Activated T-cell treated with anti-CD3 and anti-CD28 coated beads, Interleukin-2, amount 50 U/mL, for 4 hours (primary cell): ENCODE measurements around the gene KIAA0319L. TPM values are rescaled to one million over a fixed set of nuclear protein-coding genes. Genes with fewer than 3 reads are reported as not detected.
A peak's percentile ranks its signal among the peaks of the same experiment; 100 is the strongest.

ENCODE experiments used
- ATAC-seq, 2 donors: fragments of 200-7000 bp; cut with Tn5 transposase; one replicate each; pipeline ENCODE4 v1.10.0; 2021
- DNase-seq: peaks from one replicate; pipeline ENCODE4 v3.0.0-alpha.2; 2020
- H3K27me3 Mint-ChIP-seq: one replicate; pipeline ENCODE4 v1.8.0; 2021; ENCODE audit warnings: low read depth, mixed read lengths
- H3K36me3 Mint-ChIP-seq: one replicate; pipeline ENCODE4 v1.8.0; 2022; ENCODE audit warnings: mixed read lengths; ENCODE audit not compliant: insufficient read depth
- H3K4me1 Mint-ChIP-seq: one replicate; pipeline ENCODE4 v1.8.0; 2021; ENCODE audit warnings: low read depth, mixed read lengths
- H3K4me3 Mint-ChIP-seq: one replicate; pipeline ENCODE4 v1.8.0; 2021; ENCODE audit warnings: mild to moderate bottlenecking, moderate library complexity, mixed read lengths
- H3K9me3 Mint-ChIP-seq: one replicate; pipeline ENCODE4 v1.8.0; 2021; ENCODE audit warnings: mixed read lengths
- total RNA-seq, 3 donors: library from RNA; stranded (reverse); gene quantifications; one replicate each; pipeline ENCODE4 v1.2.1, GENCODE V29; 2021

KIAA0319L gene
- total RNA-seq, 3 donors from 2014 or later = 16.4 to 19.2 (median 17.4) TPM

DNA sequence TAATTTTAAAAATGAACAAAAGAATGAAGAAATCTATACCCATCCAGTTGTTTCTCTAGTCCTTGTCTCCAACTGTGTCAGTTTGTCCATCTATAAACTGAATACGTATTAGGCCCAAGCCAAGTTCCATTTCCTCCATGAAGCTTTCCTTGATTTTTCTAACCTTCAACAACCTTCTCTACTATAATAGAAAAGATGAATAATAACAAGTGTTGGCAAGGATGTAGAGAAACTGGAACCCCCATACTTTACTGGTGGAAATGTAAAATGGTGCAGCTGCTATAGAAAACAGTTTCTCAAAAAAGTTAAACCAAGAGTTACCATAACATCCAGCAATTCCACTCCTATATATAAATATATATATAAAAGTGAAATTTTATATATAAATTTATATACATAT lies 10.6 kb downstream of the KIAA0319L start:
- no peak for DNase-seq
- Mint-ChIP-seq H3K4me1 (peaks cover 56% of the 10 kb centered on the region), H3K9me3 (no peaks in the 10 kb centered on the region), H3K4me3 (no peak overlapping the region), H3K36me3 (peaks cover 31% of the 10 kb centered on the region), H3K27me3 (no peaks in the 10 kb centered on the region)
- ATAC-seq = no peak

- peaks cover 31% of the 10 kb centered on the region for H3K36me3 Mint-ChIP-seq
- ATAC-seq (peak; percentile 66 to 76), DNase-seq (peak; percentile 48)
- no peaks in the 10 kb centered on the region for H3K9me3 Mint-ChIP-seq
- H3K4me1 Mint-ChIP-seq = peaks cover 67% of the 10 kb centered on the region
- no peak overlapping the region for H3K4me3 Mint-ChIP-seq
- H3K27me3 Mint-ChIP-seq = no peaks in the 10 kb centered on the region
These were observed 12.2 kb downstream of the KIAA0319L start for GRCh38 chr1:35544976-35545375.

DNA sequence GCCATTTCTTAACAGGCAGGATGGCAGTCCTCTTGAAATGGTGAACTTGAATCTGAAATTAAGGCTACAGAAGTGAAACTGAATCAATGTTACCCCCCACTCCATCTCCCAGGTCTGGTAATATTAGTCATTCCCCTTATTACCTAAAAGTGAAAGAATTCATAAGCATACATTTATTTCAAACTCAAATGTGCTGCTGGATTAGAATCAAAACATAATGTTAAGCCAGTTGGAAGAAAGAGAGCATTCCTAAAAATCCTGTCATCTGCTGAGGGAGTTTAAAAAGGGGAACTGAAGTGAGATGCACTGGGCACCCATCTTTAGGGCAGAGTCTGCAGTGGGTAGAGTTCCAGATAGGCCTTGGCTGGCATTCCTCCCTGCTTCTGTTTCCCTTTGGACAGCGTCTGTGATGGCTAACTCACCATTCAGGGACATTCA lies 17.4 kb downstream of the KIAA0319L start:
- Mint-ChIP-seq H3K4me1 (peaks cover 89% of the 10 kb centered on the region), H3K27me3 (no peaks in the 10 kb centered on the region), H3K4me3 (peak overlapping the region; percentile 68), H3K36me3 (peaks cover 14% of the 10 kb centered on the region), H3K9me3 (no peaks in the 10 kb centered on the region)
- peak; percentile 71 to 81 for ATAC-seq
- DNase-seq = no peak

GRCh38 chr1:35539073-35539823 lies 18.0 kb downstream of the KIAA0319L start:
- peaks cover 11% of the 10 kb centered on the region for H3K36me3 Mint-ChIP-seq
- ATAC-seq (peak; percentile 29 to 40), DNase-seq (no peak)
- no peaks in the 10 kb centered on the region for H3K9me3 Mint-ChIP-seq
- no peaks in the 10 kb centered on the region for H3K27me3 Mint-ChIP-seq
- H3K4me1 Mint-ChIP-seq = peaks cover 87% of the 10 kb centered on the region
- peak overlapping the region; percentile 68 for H3K4me3 Mint-ChIP-seq

DNA sequence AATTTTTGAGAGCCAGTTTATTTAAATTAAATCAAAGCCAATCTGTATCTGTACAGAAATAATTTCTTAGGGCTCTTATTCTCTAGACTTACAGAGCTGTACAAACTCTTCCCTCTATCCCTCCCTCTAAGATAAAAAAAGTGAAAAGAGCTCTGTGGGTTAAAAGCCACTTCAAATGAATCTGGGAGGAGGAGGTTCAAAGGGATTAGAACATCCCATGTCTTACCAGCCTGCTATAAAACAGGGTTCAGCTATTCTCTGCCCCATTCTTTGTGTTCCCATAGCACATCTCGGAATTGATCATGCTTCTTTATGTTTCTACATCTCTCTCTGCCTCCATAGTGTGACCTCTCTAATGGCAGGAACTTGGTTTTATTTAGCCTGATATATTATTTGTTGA lies 19.4 kb downstream of the KIAA0319L start:
- Mint-ChIP-seq H3K4me1 (peaks cover 83% of the 10 kb centered on the region), H3K36me3 (peaks cover 8% of the 10 kb centered on the region), H3K27me3 (no peaks in the 10 kb centered on the region), H3K4me3 (no peak overlapping the region), H3K9me3 (no peaks in the 10 kb centered on the region)
- ATAC-seq (no peak), DNase-seq (no peak)

DNA sequence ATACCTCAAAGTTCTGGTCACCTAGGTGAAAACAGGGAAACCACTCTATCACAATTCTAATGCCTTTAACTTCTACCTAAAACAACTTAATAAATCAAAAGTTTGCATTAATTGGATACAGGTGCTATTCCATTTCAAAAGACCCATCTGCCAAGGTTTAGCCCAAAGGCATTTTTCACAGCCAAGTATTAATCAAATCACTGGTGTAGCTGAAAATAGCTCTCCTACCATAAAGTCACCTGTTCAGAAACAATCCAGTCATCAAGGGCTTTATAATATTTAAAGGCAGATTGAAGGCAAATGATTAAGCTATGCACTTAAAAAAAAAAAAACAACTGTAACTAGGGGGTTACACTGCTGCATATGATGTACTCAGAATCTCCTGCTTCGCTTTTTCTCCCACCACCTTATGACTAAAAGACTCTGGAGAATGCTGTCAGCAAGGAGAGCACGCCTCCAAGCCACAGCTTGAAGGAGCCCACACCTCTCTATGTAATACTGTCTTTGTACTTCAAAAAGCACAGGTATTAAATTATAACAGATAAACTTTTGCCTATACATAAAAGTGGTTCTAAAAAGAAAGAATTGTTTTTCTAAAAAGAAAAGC lies 20.5 kb downstream of the KIAA0319L start:
- peak; percentile 68 to 70 for ATAC-seq
- no peak for DNase-seq
- Mint-ChIP-seq H3K4me3 (peak overlapping the region; percentile 7), H3K9me3 (no peaks in the 10 kb centered on the region), H3K36me3 (peaks cover 9% of the 10 kb centered on the region), H3K27me3 (no peaks in the 10 kb centered on the region), H3K4me1 (peaks cover 71% of the 10 kb centered on the region)

DNA sequence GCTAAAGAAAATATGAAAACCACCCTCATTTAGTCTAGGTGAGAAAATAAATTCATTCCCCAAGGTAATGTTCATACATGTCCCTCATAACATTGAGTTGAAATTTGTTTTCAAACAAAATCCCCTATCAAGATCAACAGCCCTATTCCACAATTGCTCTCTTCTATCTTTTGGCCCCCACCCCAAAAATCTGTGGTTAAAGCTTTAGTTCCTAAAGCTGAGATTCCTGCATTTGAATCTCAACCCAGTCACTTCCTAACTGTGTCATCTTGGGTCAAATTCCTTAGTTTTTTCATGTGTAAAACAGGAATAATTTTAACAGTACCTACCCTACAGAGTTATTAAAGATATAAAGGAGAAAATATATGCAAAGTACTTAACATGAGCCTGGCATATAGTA lies 22.0 kb downstream of the KIAA0319L start:
- DNase-seq = no peak
- Mint-ChIP-seq H3K4me1 (peaks cover 62% of the 10 kb centered on the region), H3K36me3 (peaks cover 16% of the 10 kb centered on the region), H3K4me3 (no peak overlapping the region), H3K27me3 (no peaks in the 10 kb centered on the region), H3K9me3 (peaks cover 5% of the 10 kb centered on the region)
- ATAC-seq = no peak

GRCh38 chr1:35533586-35533985 lies 23.6 kb downstream of the KIAA0319L start:
- Mint-ChIP-seq H3K4me3 (no peak overlapping the region), H3K27me3 (no peaks in the 10 kb centered on the region), H3K36me3 (peaks cover 20% of the 10 kb centered on the region), H3K9me3 (peaks cover 8% of the 10 kb centered on the region), H3K4me1 (peaks cover 46% of the 10 kb centered on the region)
- no peak for ATAC-seq
- no peak for DNase-seq

DNA sequence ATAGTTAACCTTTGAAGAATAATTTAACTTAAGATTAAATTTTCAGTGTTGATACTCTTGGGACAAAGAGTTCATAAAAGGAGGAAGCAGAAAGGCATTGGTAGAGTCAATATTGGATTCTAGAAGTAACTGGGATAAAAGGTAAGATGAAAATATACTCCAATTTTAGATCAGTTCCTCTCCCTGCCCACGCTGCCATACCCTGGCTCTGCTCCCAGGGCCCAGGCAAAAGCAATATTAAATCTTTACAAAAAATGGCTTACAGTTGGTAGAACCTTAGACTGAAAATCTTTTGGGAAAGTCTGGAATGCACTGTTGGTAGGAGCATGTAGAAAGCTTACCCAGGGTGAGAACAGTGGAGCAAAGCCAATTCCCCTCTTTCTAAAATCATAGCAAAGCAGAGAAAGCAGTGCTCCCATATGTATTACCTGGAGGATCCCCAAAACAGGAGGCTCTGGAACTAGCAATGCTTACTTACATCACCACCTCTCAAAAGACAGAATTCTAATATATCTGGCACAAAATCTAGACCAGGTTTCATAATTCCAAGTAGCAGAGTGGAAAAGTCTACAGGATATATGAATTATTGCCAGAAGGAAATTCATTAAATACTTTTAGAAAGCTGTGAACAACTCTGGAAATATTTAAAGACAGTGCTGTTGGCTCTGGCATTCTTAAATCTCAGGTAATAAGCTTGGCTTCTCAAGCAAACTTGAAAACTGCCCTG lies 24.5 kb downstream of the KIAA0319L start:
- Mint-ChIP-seq H3K27me3 (no peaks in the 10 kb centered on the region), H3K36me3 (peaks cover 20% of the 10 kb centered on the region), H3K4me1 (peaks cover 39% of the 10 kb centered on the region), H3K4me3 (no peak overlapping the region), H3K9me3 (peaks cover 10% of the 10 kb centered on the region)
- ATAC-seq (no peak), DNase-seq (no peak)

GRCh38 chr1:35531368-35531767 lies 25.8 kb downstream of the KIAA0319L start:
- H3K9me3 Mint-ChIP-seq = peaks cover 21% of the 10 kb centered on the region
- H3K4me1 Mint-ChIP-seq = peaks cover 26% of the 10 kb centered on the region
- no peak overlapping the region for H3K4me3 Mint-ChIP-seq
- H3K27me3 Mint-ChIP-seq = no peaks in the 10 kb centered on the region
- peaks cover 25% of the 10 kb centered on the region for H3K36me3 Mint-ChIP-seq
- no peak for ATAC-seq
- no peak for DNase-seq

DNA sequence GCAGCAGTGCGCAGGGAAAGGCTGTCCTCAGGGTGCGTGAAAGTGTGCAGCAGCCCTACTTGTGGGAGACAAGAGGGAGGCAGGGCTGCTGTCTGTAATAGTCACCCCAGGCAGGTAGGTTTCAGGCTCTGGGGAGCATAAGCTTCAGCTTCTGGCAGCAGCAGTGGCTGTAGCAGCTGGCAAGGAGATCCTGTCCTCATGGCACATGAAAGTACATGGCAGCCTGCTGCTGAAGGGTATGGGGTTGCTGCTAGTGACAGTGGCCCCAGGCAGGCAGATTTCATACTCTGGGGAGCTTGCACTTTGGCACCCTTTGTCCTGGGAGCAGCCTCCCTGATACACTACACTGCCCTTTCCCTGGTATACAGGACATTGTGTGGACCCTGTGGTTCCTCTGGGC lies 26.3 kb downstream of the KIAA0319L start:
- Mint-ChIP-seq H3K4me3 (no peak overlapping the region), H3K27me3 (no peaks in the 10 kb centered on the region), H3K9me3 (peaks cover 21% of the 10 kb centered on the region), H3K36me3 (peaks cover 25% of the 10 kb centered on the region), H3K4me1 (peaks cover 22% of the 10 kb centered on the region)
- no peak for ATAC-seq
- DNase-seq = no peak

DNA sequence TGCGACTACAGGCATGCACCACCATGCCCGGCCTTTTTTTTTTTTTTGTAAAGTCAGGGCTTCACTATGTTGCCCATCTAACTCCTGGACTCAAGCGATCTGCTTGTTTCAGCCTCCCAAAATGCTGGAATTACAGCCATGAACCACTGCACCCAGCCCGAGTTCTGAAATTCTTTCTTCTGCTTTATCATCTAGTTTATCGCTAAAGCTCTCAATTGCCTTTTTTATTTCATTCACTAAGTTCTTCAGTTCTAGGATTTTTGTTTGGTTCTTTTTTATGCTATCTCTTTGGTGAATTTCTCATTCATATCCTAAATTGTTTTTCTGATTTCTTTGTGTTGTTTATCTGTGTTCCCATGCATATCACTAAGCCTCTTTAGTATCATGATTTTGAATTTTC lies 27.0 kb downstream of the KIAA0319L start:
- Mint-ChIP-seq H3K9me3 (peaks cover 29% of the 10 kb centered on the region), H3K4me1 (peaks cover 14% of the 10 kb centered on the region), H3K36me3 (peaks cover 33% of the 10 kb centered on the region), H3K27me3 (no peaks in the 10 kb centered on the region), H3K4me3 (no peak overlapping the region)
- ATAC-seq (no peak), DNase-seq (no peak)

- Mint-ChIP-seq H3K4me3 (no peak overlapping the region), H3K4me1 (peaks cover 11% of the 10 kb centered on the region), H3K27me3 (no peaks in the 10 kb centered on the region), H3K9me3 (peaks cover 34% of the 10 kb centered on the region), H3K36me3 (peaks cover 29% of the 10 kb centered on the region)
- DNase-seq (no peak), ATAC-seq (no peak)
These were observed 33.1 kb downstream of the KIAA0319L start for GRCh38 chr1:35524106-35524505.

- ATAC-seq (no peak), DNase-seq (no peak)
- peaks cover 35% of the 10 kb centered on the region for H3K9me3 Mint-ChIP-seq
- peaks cover 24% of the 10 kb centered on the region for H3K4me1 Mint-ChIP-seq
- no peaks in the 10 kb centered on the region for H3K27me3 Mint-ChIP-seq
- H3K4me3 Mint-ChIP-seq = no peak overlapping the region
- peaks cover 36% of the 10 kb centered on the region for H3K36me3 Mint-ChIP-seq
These were observed 37.8 kb downstream of the KIAA0319L start for GRCh38 chr1:35519432-35519831.
